HCT116 (cell line): Measurements from ENCODE around the gene NR2F2. TPM values are rescaled to one million over a fixed set of nuclear protein-coding genes. Genes with fewer than 3 reads are reported as not detected.

Experiments
- ATAC-seq: fragments of 200-7000 bp; cut with Tn5 transposase; 2 replicates; pipeline ENCODE4 v1.9.1; 2020; ENCODE audit warnings: mild to moderate bottlenecking, moderate library complexity
- BruUV-seq: library from RNA; stranded (reverse); fragments of 400-500 nt; replicated peaks from 2 replicates; lab custom pipeline; 2021; lab: Mats Ljungman, UMichigan
- CTCF ChIA-PET: fragments of 300-600 bp; sonication (Branson Sonifier 250); formaldehyde crosslinking; loops from one replicate; lab custom pipeline; 2021; ENCODE audit warnings: antibody characterized with exemption; lab: Charles Lee
- POLR2A ChIA-PET: fragments of 300-600, 350-600 bp; sonication (Branson Sonifier 250); formaldehyde crosslinking; loops from one replicate; lab custom pipeline; 2021; ENCODE audit warnings: antibody characterized with exemption; lab: Charles Lee
- RAD21 ChIA-PET, 2 experiments: fragments of 300-600 bp; sonication (Branson Sonifier 250); formaldehyde crosslinking; loops; one replicate each; lab custom pipeline; 2023; ENCODE audit warnings: low total read pairs in 2 of 2; ENCODE audit not compliant: uncharacterized antibody in 2 of 2, unreplicated experiment in 2 of 2, low non-redundant PET in 1 of 2; lab: Charles Lee
- DNase-seq: peaks from one replicate; pipeline ENCODE4 v3.0.0-alpha.2; 2010; ENCODE audit warnings: low read depth, low spot score
- H2AFZ ChIP-seq: fragments of 200-600 bp; shearing (Covaris generic), sonication (generic); 2 replicates; pipeline ENCODE4 v1.6.1; 2017; ENCODE audit warnings: low read depth, mixed run types, mixed read lengths, antibody characterized with exemption, low read length; ENCODE audit not compliant: poor library complexity, severe bottlenecking
- H3K27ac ChIP-seq: 2 replicates; pipeline ENCODE4 v1.5.1; 2012; ENCODE audit warnings: low read depth, low read length
- H3K27me3 ChIP-seq: fragments of 200-600 bp; sonication (generic); 2 replicates; pipeline ENCODE4 v1.6.1; 2016; ENCODE audit warnings: mixed run types, low read length, mixed read lengths; ENCODE audit not compliant: insufficient read depth
- H3K36me3 ChIP-seq, 2 experiments: fragments of 200-500 bp in 1 of 2; fragments of 200-600 bp in 1 of 2; sonication (Bioruptor generic) in 1 of 2; sonication (generic) in 1 of 2; 2 replicates each; pipeline versions ENCODE4 v1.5.1 to v1.6.1; 2014 to 2016; ENCODE audit warnings: low read length in 2 of 2, inconsistent platforms in 1 of 2, mixed read lengths in 1 of 2, mixed run types in 1 of 2; ENCODE audit not compliant: insufficient read depth in 2 of 2, control insufficient read depth in 1 of 2
- H3K4me1 ChIP-seq, 2 experiments: fragments of 200-600 bp in 1 of 2; sonication (generic) in 1 of 2; 2 replicates each; pipeline versions ENCODE4 v1.5.1 to v1.6.1; 2012 to 2017; ENCODE audit warnings: low read length in 2 of 2, inconsistent platforms in 1 of 2, mild to moderate bottlenecking in 1 of 2, mixed read lengths in 1 of 2, mixed run types in 1 of 2, moderate library complexity in 1 of 2; ENCODE audit not compliant: insufficient read depth in 2 of 2, control insufficient read depth in 1 of 2
- H3K4me2 ChIP-seq: fragments of 200-600 bp; sonication (generic); 2 replicates; pipeline ENCODE4 v1.6.1; 2017; ENCODE audit warnings: mixed run types, low read length, mixed read lengths
- H3K4me3 ChIP-seq, 2 experiments: fragments of 200-600 bp in 1 of 2; sonication (generic) in 1 of 2; replicated peaks in 1 of 2; 2 replicates each; pipeline ENCODE4 v1.5.1; 2011 to 2016; ENCODE audit warnings: low read length in 2 of 2, control low read depth in 1 of 2, low read depth in 1 of 2, mild to moderate bottlenecking in 1 of 2, mixed read lengths in 1 of 2, mixed run types in 1 of 2
- H3K79me2 ChIP-seq: fragments of 200-600 bp; sonication (generic); 2 replicates; pipeline ENCODE4 v1.6.1; 2017; ENCODE audit warnings: mild to moderate bottlenecking, mixed run types, low read length, moderate library complexity, mixed read lengths; ENCODE audit not compliant: insufficient read depth
- H3K9ac ChIP-seq: fragments of 200-600 bp; sonication (generic); 2 replicates; pipeline ENCODE4 v1.6.1; 2016; ENCODE audit warnings: low read length, mixed read lengths
- H3K9me2 ChIP-seq: fragments of 200-600 bp; sonication (generic), shearing (Covaris generic); 2 replicates; pipeline ENCODE4 v1.6.1; 2017; ENCODE audit warnings: mixed run types, mild to moderate bottlenecking, moderate library complexity; ENCODE audit not compliant: insufficient read depth
- H3K9me3 ChIP-seq, 2 experiments: fragments of 200-500 bp in 1 of 2; fragments of 200-600 bp in 1 of 2; sonication (Bioruptor generic) in 1 of 2; sonication (generic) in 1 of 2; 2 replicates each; pipeline ENCODE4 v1.6.1; 2014 to 2017; ENCODE audit warnings: low read length in 2 of 2, mixed read lengths in 2 of 2, inconsistent platforms in 1 of 2, low read depth in 1 of 2, mild to moderate bottlenecking in 1 of 2, mixed run types in 1 of 2, moderate library complexity in 1 of 2; ENCODE audit not compliant: control insufficient read depth in 1 of 2, insufficient read depth in 1 of 2
- H4K20me1 ChIP-seq: fragments of 200-600 bp; sonication (generic), shearing (Covaris generic); 2 replicates; pipeline ENCODE4 v1.6.1; 2017; ENCODE audit warnings: mixed run types, mild to moderate bottlenecking, moderate library complexity; ENCODE audit not compliant: insufficient read depth
- EGR1 ChIP-seq: IDR thresholded peaks from 2 replicates; pipeline ENCODE4 v1.6.1; 2012; ENCODE audit warnings: low read depth
- ELF1 ChIP-seq: IDR thresholded peaks from 2 replicates; pipeline ENCODE4 v1.6.1; 2012; ENCODE audit warnings: low read depth, borderline replicate concordance
- FOSL1 ChIP-seq: IDR thresholded peaks from 2 replicates; pipeline ENCODE4 v1.6.1; 2012; ENCODE audit warnings: low read depth
- POLR2AphosphoS5 ChIP-seq: IDR thresholded peaks from 2 replicates; pipeline ENCODE4 v1.6.1; 2011; ENCODE audit warnings: mild to moderate bottlenecking, low read depth, low read length, moderate library complexity
- RAD21 ChIP-seq: IDR thresholded peaks from 2 replicates; pipeline ENCODE4 v1.6.1; 2012; ENCODE audit warnings: low read depth, mild to moderate bottlenecking
- intact Hi-C: fragments of 100-400 bp; cut with micrococcal nuclease; formaldehyde crosslinking; loops from 2 replicates; pipeline ENCODE4 v1.10.0; 2022
- total RNA-seq: library from RNA; stranded (reverse); gene quantifications from one replicate; pipeline ENCODE4 v1.2.1, GENCODE V29; 2021; ENCODE audit not compliant: unreplicated experiment

Gene NR2F2
- total RNA-seq, 1 experiment from 2014 or later, result 61.4 TPM

DNA sequence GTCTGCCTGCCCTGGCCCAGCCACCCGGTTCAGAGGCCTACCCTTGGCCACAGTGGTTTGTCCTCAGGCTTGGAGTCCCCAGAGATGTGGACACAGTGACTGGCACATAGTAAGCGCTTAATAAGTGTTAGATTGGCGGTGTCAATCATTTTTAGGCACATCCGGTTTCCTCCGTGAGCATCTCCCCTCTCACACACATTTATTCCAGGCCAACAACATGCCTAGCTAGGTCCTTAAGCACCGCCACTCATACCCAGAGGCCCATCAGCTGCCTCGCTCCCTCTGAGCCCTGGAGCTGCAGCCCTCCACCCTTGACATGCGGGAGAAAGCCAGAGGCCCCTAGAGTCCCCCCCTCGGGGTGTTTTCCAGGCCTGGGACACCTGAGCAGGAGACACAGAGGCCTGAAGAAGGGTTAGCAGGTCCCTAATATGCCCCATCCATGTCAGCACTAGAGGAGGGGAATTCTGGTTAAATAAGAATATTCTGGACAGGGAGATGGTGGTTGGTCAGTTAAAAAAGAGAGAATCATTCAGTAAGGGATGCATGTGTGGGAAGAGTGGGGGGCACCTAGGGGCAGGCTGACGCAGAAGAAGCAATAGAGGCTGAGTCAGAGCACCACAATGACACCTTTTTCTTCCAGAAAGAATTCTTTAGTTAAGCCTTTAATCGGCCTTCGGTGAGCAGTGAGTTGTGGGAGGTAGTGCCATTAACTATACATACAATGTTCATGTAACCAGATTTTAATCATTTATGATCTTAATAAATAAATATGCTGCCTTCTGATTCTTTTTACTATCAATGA is 22.3 kb downstream of the NR2F2 start:
- intact Hi-C loops, result no loop called here
- no peak overlapping the region for H3K27ac ChIP-seq
- POLR2A ChIA-PET, result no interaction called here

GRCh38 chr15:96353416-96353929 is 23.0 kb downstream of the NR2F2 start:
- intact Hi-C loops, result no loop called here
- H3K4me2 ChIP-seq, result no peak overlapping the region
- ChIA-PET CTCF (no interaction called here), POLR2A (no interaction called here)
- no peaks in the 10 kb centered on the region for H3K27me3 ChIP-seq
- no peaks in the 10 kb centered on the region for H3K9me3 ChIP-seq
- no peak overlapping the region for H3K4me3 ChIP-seq
- DNase-seq, result no peak
- TF ChIP-seq FOSL1 (no peak), EGR1 (no peak), ELF1 (no peak), RAD21 (no peak)
- TF ChIP-seq, all 23 proteins: peak for 0
- Histone ChIP-seq H3K36me3 (peaks cover 0 to 11% of the 10 kb centered on the region in 2 experiments; a peak in 1 of 4 replicates), H3K4me1 (peaks cover 4 to 12% of the 10 kb centered on the region in 2 experiments), H3K9ac (no peak overlapping the region), H2AFZ (no peak overlapping the region), H3K9me2 (no peaks in the 10 kb centered on the region), H3K27ac (no peak overlapping the region), H4K20me1 (peaks cover 12% of the 10 kb centered on the region; the same call in 1 of the 2 replicates), H3K79me2 (peaks cover 30% of the 10 kb centered on the region)
- no TSS peak for BruUV-seq
- RAD21 ChIA-PET, result no interaction called here
- no peak for ATAC-seq

More for the DNA sequence above, 22.3 kb downstream of the NR2F2 start:
- Histone ChIP-seq H3K79me2 (peaks cover 37% of the 10 kb centered on the region), H3K4me3 (no peak overlapping the region), H3K4me1 (peaks cover 4 to 12% of the 10 kb centered on the region in 2 experiments), H3K9me2 (no peaks in the 10 kb centered on the region), H3K9me3 (no peaks in the 10 kb centered on the region), H2AFZ (no peak overlapping the region), H3K36me3 (peaks cover 0 to 12% of the 10 kb centered on the region in 2 experiments; a peak in 1 of 4 replicates), H4K20me1 (peaks cover 12% of the 10 kb centered on the region; the same call in 1 of the 2 replicates), H3K4me2 (no peak overlapping the region), H3K27me3 (no peaks in the 10 kb centered on the region), H3K9ac (no peak overlapping the region)
- ATAC-seq (no peak), DNase-seq (no peak)
- ChIA-PET CTCF (no interaction called here), RAD21 (no interaction called here)
- TF ChIP-seq POLR2AphosphoS5, result no peak
- no TSS peak for BruUV-seq
